KOPT-K1 (cell line): ENCODE data around the gene TSPY4.
"Not testable (repeated sequence)": the region's sequence is repeated elsewhere in the genome, so short reads cannot be mapped to it uniquely, and the experiment has no call there.

Experiments
- H3K27ac ChIP-seq: fragments of 200-600 bp; sonication (generic); 2 replicates; pipeline ENCODE4 v1.5.1; 2016; ENCODE audit warnings: antibody characterized with exemption, mild to moderate bottlenecking, low read depth, low read length; ENCODE audit not compliant: poor library complexity, severe bottlenecking
- H3K36me3 ChIP-seq: fragments of 200-600 bp; sonication (generic); 2 replicates; pipeline ENCODE4 v1.5.1; 2017; ENCODE audit warnings: antibody characterized with exemption, mild to moderate bottlenecking, low read length, moderate library complexity; ENCODE audit not compliant: insufficient read depth
- H3K9me3 ChIP-seq: fragments of 200-600 bp; sonication (generic); 2 replicates; pipeline ENCODE4 v1.5.1; 2017; ENCODE audit warnings: antibody characterized with exemption, low read length, mild to moderate bottlenecking; ENCODE audit not compliant: insufficient read depth, poor library complexity, severe bottlenecking

TSPY4 gene

GRCh38 chrY:9337164-9337563 lies at the start of gene TSPY4:
TSPY4 (plus strand) TSS chrY:9337464; CDS start chrY:9337510, 46 bp downstream.
- H3K36me3 ChIP-seq, H3K27ac ChIP-seq, H3K9me3 ChIP-seq: not testable (repeated sequence)

- H3K9me3 ChIP-seq = no peaks in the 10 kb centered on the region
- no peaks in the 10 kb centered on the region for H3K36me3 ChIP-seq
- no peak overlapping the region for H3K27ac ChIP-seq
Measured at GRCh38 chrY:9320996-9321395, 16.3 kb upstream of the TSPY4 start.

- H3K9me3 ChIP-seq, H3K27ac ChIP-seq, H3K36me3 ChIP-seq: not testable (repeated sequence)
Measured at GRCh38 chrY:9357497-9357896, 20.2 kb downstream of the TSPY4 start, which contains the start of gene TSPY8. TSPY8 (plus strand) TSS chrY:9357797; CDS start chrY:9357843, 46 bp downstream.
